Left lobe of liver (tissue), 2 donors: Measurements from ENCODE around the gene HOXD9. TPM values are rescaled to one million over a fixed set of nuclear protein-coding genes. Genes with fewer than 3 reads are reported as not detected.

ENCODE experiments used
- ATAC-seq: fragments of 200-7000 bp; cut with Tn5 transposase; one replicate; pipeline ENCODE4 v1.9.1; 2020; ENCODE audit warnings: mild to moderate bottlenecking, moderate library complexity
- DNase-seq: peaks from one replicate; pipeline ENCODE4 v3.0.0-alpha.2; 2020; ENCODE audit warnings: low spot score
- total RNA-seq: library from RNA; stranded (reverse); gene quantifications from one replicate; pipeline ENCODE4 v1.2.1, GENCODE V29; 2021
- donor health status: DM: no; HTN: no; CAD: no; lungs with moderate emphysema.
- donor health status: DM: no; HTN: yes; CAD: no.

The HOXD9 gene
- total RNA-seq, 1 donor from 2014 or later: not detected

GRCh38 chr2:176150584-176151441 is 28.3 kb downstream of the HOXD9 start:
- DNase-seq (no peak), ATAC-seq (no peak)

DNA sequence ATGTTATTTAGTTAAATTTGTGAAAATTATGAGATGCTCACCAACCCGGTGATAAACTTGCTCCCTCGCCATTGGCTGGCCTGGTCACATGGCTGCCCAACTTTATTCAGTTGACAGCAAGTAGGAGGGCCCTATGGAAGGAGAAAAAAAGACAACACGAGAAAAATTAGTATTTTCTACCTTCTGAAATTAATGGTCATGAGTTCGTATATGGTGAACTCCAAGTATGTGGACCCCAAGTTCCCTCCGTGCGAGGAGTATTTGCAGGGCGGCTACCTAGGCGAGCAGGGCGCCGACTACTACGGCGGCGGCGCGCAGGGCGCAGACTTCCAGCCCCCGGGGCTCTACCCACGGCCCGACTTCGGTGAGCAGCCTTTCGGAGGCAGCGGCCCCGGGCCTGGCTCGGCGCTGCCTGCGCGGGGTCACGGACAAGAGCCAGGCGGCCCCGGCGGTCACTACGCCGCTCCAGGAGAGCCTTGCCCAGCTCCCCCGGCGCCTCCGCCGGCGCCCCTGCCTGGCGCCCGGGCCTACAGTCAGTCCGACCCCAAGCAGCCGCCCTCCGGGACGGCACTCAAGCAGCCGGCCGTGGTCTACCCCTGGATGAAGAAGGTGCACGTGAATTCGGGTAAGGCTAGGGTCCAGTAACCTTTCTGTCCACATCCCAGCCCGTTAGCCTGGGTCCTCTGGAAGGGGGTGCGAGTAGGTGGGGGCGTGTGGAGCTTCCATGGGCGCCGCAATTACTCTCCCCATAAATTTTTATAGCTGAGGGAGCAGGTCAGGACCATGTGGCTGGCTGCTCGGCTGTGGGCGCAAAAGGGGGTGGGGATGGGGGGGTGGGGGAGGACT is 29.1 kb downstream of the HOXD9 start, which contains the start of gene HOXD4:
Gene HOXD4 (plus strand): TSS at position 109 of the 846 bp plus-strand sequence. CDS start 84 bp downstream, at position 193.
- DNase-seq (no peak), ATAC-seq (no peak)

DNA sequence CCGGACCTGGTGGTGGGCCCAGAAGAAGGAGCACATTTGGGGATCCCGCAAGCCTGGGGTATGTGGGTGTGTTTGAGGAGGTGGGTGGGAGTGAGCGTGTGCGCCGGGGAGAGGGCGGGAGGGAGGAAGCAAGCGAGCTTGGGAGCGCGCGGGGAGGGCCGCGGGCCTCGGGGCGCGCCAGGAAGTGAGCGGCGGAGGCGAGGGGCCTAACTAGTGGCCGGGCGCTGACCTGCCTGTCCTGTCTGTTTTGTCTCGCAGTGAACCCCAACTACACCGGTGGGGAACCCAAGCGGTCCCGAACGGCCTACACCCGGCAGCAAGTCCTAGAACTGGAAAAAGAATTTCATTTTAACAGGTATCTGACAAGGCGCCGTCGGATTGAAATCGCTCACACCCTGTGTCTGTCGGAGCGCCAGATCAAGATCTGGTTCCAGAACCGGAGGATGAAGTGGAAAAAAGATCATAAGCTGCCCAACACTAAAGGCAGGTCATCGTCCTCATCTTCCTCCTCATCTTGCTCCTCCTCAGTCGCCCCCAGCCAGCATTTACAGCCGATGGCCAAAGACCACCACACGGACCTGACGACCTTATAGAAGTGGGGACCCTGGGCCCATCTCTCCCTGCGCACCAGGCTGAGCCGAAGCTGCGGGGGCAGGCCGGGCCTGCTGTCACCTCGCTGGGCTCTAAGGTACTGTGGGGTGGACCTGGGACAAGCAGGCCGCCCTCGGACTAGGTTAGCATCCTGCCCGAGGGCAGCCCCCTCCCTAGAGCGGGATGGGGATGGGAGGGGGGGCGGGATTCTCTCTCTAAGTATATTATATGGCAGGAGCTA is 30.0 kb downstream of the HOXD9 start:
- DNase-seq (no peak), ATAC-seq (no peak)

- ATAC-seq (no peak), DNase-seq (no peak)
Measured at GRCh38 chr2:176154576-176155252, 32.2 kb downstream of the HOXD9 start.

GRCh38 chr2:176155356-176156044 is 33.0 kb downstream of the HOXD9 start:
- ATAC-seq (no peak), DNase-seq (no peak)

DNA sequence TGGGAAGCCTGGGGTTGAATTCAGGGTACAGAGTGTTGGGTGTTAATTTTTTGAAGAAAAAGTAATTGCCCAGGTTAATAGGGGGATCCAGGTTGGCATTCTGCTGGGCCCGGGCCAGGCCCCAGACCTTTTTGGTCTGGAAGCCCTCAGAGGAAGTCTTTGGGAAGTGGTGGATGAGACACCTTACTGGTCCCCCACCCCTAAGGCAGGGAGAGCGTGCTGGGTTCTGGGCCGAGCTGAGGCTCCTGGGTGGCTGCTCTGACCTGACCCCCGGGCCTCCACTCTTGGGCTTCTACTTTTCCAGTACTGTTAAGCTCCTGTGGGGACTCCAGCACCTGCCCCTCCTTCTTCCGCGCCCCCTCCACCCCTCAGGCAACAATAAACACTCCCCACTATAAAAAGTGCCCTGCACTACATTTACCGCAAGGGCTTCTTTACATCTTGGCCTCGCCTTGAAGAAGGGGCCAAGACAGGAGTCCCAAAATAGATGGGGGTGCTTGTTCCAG is 33.8 kb downstream of the HOXD9 start:
- no peak for ATAC-seq

DNA sequence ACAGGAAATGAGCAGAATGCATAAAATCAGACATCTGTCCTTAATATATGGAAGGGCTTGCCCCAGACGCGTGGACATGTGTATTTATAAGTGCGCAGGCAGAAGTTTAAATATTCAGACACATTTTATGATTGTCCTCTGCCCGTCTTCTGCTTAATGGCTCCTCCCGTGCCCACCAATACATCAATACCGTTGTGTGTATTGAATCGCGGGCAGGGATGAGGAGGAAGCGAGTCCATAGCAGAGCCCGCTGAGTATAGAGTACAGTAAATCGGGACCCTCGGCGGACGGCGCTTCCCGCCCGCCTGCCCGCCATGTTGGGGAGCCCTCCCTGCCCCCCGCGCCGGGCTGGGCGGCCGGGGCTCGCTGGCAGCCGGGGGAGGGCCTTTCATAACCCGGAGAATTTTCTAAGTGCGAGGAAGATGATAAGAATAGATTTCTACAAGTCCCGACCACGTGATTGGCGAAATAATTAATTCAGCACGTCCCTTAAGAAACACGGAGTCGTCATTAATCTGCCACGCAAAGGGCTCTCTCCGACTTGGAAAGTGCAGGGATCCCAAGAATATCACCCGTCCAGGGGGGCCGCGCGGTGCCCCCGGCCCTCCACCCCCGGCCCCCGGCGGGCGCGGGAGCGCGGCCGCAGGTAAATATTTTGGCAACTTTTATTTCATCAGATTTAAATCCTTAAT is 34.4 kb downstream of the HOXD9 start, which contains the start of gene HOXD3:
Gene HOXD3 (plus strand): TSS at position 501 of the 692 bp plus-strand sequence. CDS start 11,808 bp downstream, outside the sequence.
- ATAC-seq (no peak), DNase-seq (no peak)

More for the DNA sequence above, 33.8 kb downstream of the HOXD9 start:
- DNase-seq: no peak

GRCh38 chr2:176157499-176158185 is 35.1 kb downstream of the HOXD9 start:
- ATAC-seq (no peak), DNase-seq (no peak)

- ATAC-seq: no peak
Measured at GRCh38 chr2:176158186-176158591, 35.7 kb downstream of the HOXD9 start.

GRCh38 chr2:176158855-176159662 is 36.5 kb downstream of the HOXD9 start:
- DNase-seq: no peak
- no peak for ATAC-seq

More at GRCh38 chr2:176158186-176158591, 35.7 kb downstream of the HOXD9 start:
- DNase-seq: no peak

DNA sequence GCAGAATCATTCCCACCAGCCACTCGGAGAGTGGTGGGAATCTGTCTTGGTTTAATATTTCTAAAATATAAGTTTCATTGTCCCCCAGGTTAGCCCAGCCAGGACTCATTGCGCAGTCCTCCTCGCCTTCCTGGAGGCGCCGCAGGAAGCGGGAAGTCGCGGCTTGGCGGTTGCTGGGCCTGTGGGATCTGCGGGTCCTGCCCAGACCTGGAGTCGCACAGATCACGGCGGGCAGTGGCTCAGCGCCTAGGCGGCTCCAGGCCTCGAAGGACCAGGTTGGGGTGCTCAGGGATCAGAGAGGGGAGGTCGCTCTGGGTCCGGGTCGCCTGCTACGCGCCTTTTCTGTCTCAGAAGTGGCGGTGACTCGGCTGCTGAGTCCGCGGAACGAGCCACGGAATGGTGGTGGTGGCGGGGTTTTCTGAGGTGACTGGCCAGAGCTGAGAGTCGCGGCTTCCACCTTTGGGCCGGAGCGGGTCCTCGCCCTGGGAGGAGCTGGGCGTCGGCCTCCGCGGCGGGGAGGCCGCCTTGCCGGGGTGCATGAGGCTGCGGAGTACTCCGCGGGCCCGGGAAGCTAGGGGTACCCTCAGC is 37.2 kb downstream of the HOXD9 start:
- DNase-seq (no peak), ATAC-seq (no peak)

GRCh38 chr2:176160251-176160985 is 37.9 kb downstream of the HOXD9 start:
- ATAC-seq: no peak
- no peak for DNase-seq

DNA sequence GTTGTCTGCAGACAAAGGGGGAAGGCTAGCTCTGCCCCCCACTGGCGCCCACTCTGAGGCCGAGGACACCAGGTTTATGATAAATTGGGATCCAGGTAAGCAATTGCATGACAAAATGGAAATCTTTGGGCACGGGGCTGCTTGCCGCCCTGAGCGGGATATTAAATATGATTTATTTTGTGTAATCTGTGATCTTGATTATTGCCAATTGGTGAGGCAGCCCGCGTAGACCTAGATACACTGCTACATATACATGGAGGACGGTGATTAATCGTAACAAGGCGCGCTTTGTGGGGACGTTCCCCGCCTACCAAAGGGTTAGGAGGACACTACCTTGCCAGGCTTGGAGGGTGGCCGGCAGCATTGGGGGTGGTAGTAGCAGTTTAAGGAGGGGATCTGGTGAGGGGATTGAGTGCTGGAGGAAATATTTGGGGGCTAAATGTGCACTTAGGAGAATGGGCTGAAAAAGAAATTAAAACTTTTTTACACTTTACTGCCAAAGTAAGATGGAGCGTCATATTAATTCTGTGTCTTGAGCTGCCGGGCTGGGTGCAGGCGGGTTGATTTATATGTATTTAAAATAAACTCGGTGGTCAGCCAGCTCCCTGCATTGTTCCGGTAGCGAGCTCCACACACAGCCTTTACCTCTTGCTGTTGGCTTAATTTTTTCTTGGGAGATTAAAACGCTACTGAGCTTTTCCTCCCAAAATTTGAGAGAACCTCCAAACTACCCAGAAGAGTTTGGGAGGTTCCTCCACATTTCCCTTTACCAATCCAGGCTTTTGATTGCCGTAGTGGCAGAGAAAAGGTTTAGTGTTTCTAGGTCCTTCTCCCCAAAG is 38.7 kb downstream of the HOXD9 start:
- DNase-seq (no peak), ATAC-seq (no peak)

DNA sequence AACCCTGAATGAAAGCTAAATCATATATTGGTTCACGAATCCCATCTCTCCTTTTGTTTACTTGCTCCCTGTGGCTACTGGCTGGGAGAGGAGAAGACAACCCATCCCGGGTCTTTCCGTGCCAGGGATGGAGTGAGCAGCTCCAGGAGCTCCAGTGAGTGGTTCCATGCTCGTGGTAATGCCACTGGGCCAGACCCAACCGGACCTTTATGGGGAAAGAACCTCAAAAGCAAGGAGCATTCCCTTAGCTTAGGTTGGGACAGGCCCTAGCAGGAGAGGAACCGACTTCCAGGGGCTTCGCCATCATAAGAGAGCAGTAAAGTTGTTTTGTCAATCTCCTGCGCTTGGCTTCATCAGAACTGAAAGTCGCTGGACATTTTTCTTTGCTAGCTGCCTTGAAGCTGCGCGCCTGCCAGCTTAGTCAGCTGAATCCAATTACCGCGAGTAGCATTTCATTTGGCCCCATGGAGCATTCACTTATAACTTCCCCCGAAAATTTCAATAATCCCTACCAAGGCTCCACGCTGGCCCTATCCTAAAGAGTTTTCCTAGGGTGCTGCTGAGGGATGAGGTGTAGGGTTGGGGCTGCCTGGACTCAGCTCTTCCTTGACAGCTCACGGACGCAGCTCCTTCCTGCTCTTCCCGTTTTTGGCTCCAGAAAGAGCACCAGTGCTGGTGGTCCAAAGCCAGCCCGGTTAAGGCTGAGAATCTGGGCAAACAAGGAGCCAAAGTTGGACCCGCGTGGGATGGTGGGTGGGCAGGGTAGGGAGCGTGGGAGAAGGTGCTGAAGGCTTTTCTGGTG is 39.5 kb downstream of the HOXD9 start:
- DNase-seq: no peak
- ATAC-seq: no peak
